K562 (cell line): Measurements from ENCODE around the gene DIS3L2.

Experiments
- FOXM1 ChIP-seq, 2 experiments: fragments of 450-650 bp in 1 of 2; sonication (generic) in 1 of 2; formaldehyde crosslinking in 1 of 2; IDR thresholded peaks; 2 replicates each; pipeline versions ENCODE4 v1.6.1 to v1.9.0; 2017 to 2022; ENCODE audit warnings: low read depth in 2 of 2, mild to moderate bottlenecking in 2 of 2, missing genetic modification reagents in 1 of 2, moderate library complexity in 1 of 2
- HCFC1 ChIP-seq: IDR thresholded peaks from 2 replicates; pipeline ENCODE4 v1.6.1; 2012; ENCODE audit warnings: low read depth, low read length, improper control_type of control experiment
- JUND ChIP-seq, 2 experiments: IDR thresholded peaks; 2 replicates in 1 of 2; 3 replicates in 1 of 2; pipeline ENCODE4 v1.6.1; 2011; ENCODE audit warnings: borderline replicate concordance in 2 of 2, low read depth in 2 of 2, low read length in 2 of 2, improper control_type of control experiment in 1 of 2, missing biosample characterization in 1 of 2, missing genetic modification characterization in 1 of 2, missing genetic modification reagents in 1 of 2
- KLF1 ChIP-seq: fragments of 450-650 bp; IDR thresholded peaks from 2 replicates; pipeline ENCODE4 v1.6.1; 2016; ENCODE audit warnings: missing genetic modification characterization, missing compliant biosample characterization
- MYNN ChIP-seq, 2 experiments: sonication (generic); formaldehyde crosslinking in 1 of 2; IDR thresholded peaks; 2 replicates each; pipeline versions ENCODE4 v1.5.0 to v1.6.1; 2016 to 2020; ENCODE audit warnings: antibody characterized with exemption in 1 of 2, missing genetic modification reagents in 1 of 2
- RBBP5 ChIP-seq: fragments of 200-600 bp; sonication (generic); IDR thresholded peaks from 2 replicates; pipeline ENCODE4 v1.6.1; 2012; ENCODE audit warnings: borderline replicate concordance, mild to moderate bottlenecking, low read length, control low read depth, inconsistent platforms; ENCODE audit not compliant: insufficient read depth, poor library complexity, severe bottlenecking
- SP1 ChIP-seq: sonication (generic); formaldehyde crosslinking; IDR thresholded peaks from 2 replicates; pipeline ENCODE4 v1.8.1; 2022; ENCODE audit warnings: mild to moderate bottlenecking, missing genetic modification reagents
- XRCC5 ChIP-seq: fragments of 200-400 bp; formaldehyde crosslinking; IDR thresholded peaks from 2 replicates; pipeline ENCODE4 v1.6.1; 2017; ENCODE audit warnings: low read depth, mild to moderate bottlenecking, low read length
- ZNF277 ChIP-seq: fragments of 250-450 bp; sonication (Bioruptor Pico); IDR thresholded peaks from 2 replicates; pipeline ENCODE4 v1.8.0; 2022; ENCODE audit warnings: inconsistent platforms, mild to moderate bottlenecking, moderate library complexity, borderline replicate concordance

GRCh38 chr2:232018181-232018580 is 56.7 kb downstream of the DIS3L2 start:
- TF ChIP-seq FOXM1 (IDR thresholded peaks at IDR 0.05; ENCODE audit: low read depth): no peak
- no peak for TF ChIP-seq FOXM1 (CRISPR knock-in tag; IDR thresholded peaks at IDR 0.05; ENCODE audit: low read depth)
- no peak for TF ChIP-seq HCFC1
- no peak for TF ChIP-seq XRCC5
- TF ChIP-seq JUND (IDR thresholded peaks at IDR 0.05; ENCODE audit: borderline replicate concordance, low read depth, low read length): no peak
- TF ChIP-seq JUND (tag; IDR thresholded peaks at IDR 0.05; ENCODE audit: borderline replicate concordance, low read depth, low read length): no peak
- no peak for TF ChIP-seq ZNF277
- TF ChIP-seq RBBP5: no peak
- TF ChIP-seq MYNN (IDR thresholded peaks at IDR 0.05): no peak
- TF ChIP-seq MYNN (CRISPR knock-in tag; IDR thresholded peaks at IDR 0.05): no peak
- no peak for TF ChIP-seq KLF1 (tag)
- TF ChIP-seq SP1 (CRISPR knock-in tag): no peak
